Activated CD4-positive, alpha-beta T cell treated with anti-CD3 and anti-CD28 coated beads, Interleukin-2, amount 10 ng/mL, durations not matched to agents 7 days and 5 days (primary cell): ENCODE results near the gene DCAF15. TPM values are rescaled to one million over a fixed set of nuclear protein-coding genes. Genes with fewer than 3 reads are reported as not detected.

ENCODE experiments used
- CTCF ChIA-PET: fragments of 350-600 bp; sonication (Branson Sonifier 250); formaldehyde crosslinking; loops from one replicate; lab custom pipeline; 2021; ENCODE audit warnings: antibody characterized with exemption; lab: Charles Lee
- POLR2A ChIA-PET: fragments of 350-600 bp; sonication (Branson Sonifier 250); formaldehyde crosslinking; loops from one replicate; lab custom pipeline; 2021; ENCODE audit warnings: antibody characterized with exemption; lab: Charles Lee
- DNase-seq: peaks from one replicate; pipeline ENCODE4 v3.0.0-alpha.2; 2020
- H3K27ac Mint-ChIP-seq: one replicate; pipeline ENCODE4 v1.8.0; 2021; ENCODE audit warnings: mild to moderate bottlenecking, moderate library complexity, mixed read lengths
- H3K27me3 Mint-ChIP-seq: one replicate; pipeline ENCODE4 v1.8.0; 2021; ENCODE audit warnings: mixed read lengths
- H3K36me3 Mint-ChIP-seq: one replicate; pipeline ENCODE4 v1.8.0; 2021; ENCODE audit warnings: low read depth, mixed read lengths
- H3K4me1 Mint-ChIP-seq: one replicate; pipeline ENCODE4 v1.8.0; 2021; ENCODE audit warnings: mixed read lengths
- H3K4me3 Mint-ChIP-seq: one replicate; pipeline ENCODE4 v1.8.0; 2021; ENCODE audit warnings: mild to moderate bottlenecking, moderate library complexity, mixed read lengths
- H3K9me3 Mint-ChIP-seq: one replicate; pipeline ENCODE4 v1.8.0; 2021; ENCODE audit warnings: mixed read lengths
- total RNA-seq, 2 experiments: library from RNA; stranded (reverse); gene quantifications; one replicate each; pipeline ENCODE4 v1.2.3, GENCODE V29; 2021

The DCAF15 gene
- total RNA-seq, 2 experiments from 2014 or later, result 80.3 to 85.4 TPM

- ChIA-PET POLR2A (interaction anchor here (0.7 kb wide), 1 partner anchor 854 kb away, joined by 3 read pairs; no protein-coding TSS in a partner anchor), CTCF (interaction anchor here (1.1 to 1.4 kb wide), 4 partner anchors 19 to 131 kb away, joined by 3 to 4 read pairs (median 4); partner anchors contain the start of gene ASF1B)
- Mint-ChIP-seq H3K9me3 (no peaks in the 10 kb centered on the region), H3K36me3 (peaks cover 2% of the 10 kb centered on the region), H3K4me3 (peak within 1 kb of the TSS; percentile 84), H3K27ac (peak within 1 kb of the TSS; percentile 100), H3K4me1 (peaks cover 46% of the 10 kb centered on the region), H3K27me3 (no peaks in the 10 kb centered on the region)
- DNase-seq, result peak; percentile 100
Observed at GRCh38 chr19:14006085-14006765, 53.9 kb downstream of the DCAF15 start, which contains the start of gene RFX1. RFX1 (minus strand) TSS chr19:14006320; CDS start chr19:13993843, 12,477 bp downstream.

- Mint-ChIP-seq H3K9me3 (no peaks in the 10 kb centered on the region), H3K27ac (peak overlapping the region; percentile 100), H3K4me1 (peaks cover 41% of the 10 kb centered on the region), H3K36me3 (peaks cover 2% of the 10 kb centered on the region), H3K4me3 (peak overlapping the region; percentile 84), H3K27me3 (no peaks in the 10 kb centered on the region)
- CTCF ChIA-PET, result interaction anchor here (0.8 to 1.4 kb wide), 6 partner anchors 9 to 459 kb away, joined by 3 to 4 read pairs (median 3); partner anchors contain the start of gene ASF1B
- POLR2A ChIA-PET, result no interaction called here
- DNase-seq, result no peak
Observed at GRCh38 chr19:14006766-14007562, 54.7 kb downstream of the DCAF15 start.

Other genes with a start within 250 kb of the DCAF15 start
- gene MRI1, start 188.0 kb upstream of the DCAF15 start, total RNA-seq, result 10 to 100 TPM; 46.2 to 46.6 TPM
- gene C19orf53, start 178.1 kb upstream of the DCAF15 start, total RNA-seq, result 10 to 100 TPM; 91.3 to 92.5 TPM
- gene ZSWIM4, start 157.1 kb upstream of the DCAF15 start, total RNA-seq, result 1 to 10 TPM; 6.0 to 6.2 TPM
- gene NANOS3, start 75.4 kb upstream of the DCAF15 start, total RNA-seq, result under 1 TPM in 1 of 2 experiments, not detected in 1; 0.48 TPM
- 1 to 10 TPM; 6.3 to 8.0 TPM for gene BRME1, start 46.4 kb upstream of the DCAF15 start, total RNA-seq
- gene CC2D1A, start 46.3 kb upstream of the DCAF15 start, total RNA-seq, result 10 to 100 TPM; 36.5 to 39.3 TPM
- gene PODNL1, start 14.1 kb upstream of the DCAF15 start, total RNA-seq, result under 1 TPM; 0.17 to 0.58 TPM
- gene RFX1, start 53.8 kb downstream of the DCAF15 start, total RNA-seq, result 10 to 100 TPM; 19.1 to 19.9 TPM
- not detected for gene RLN3, start 75.6 kb downstream of the DCAF15 start, total RNA-seq
- 10 to 100 TPM; 66.5 to 70.3 TPM for gene IL27RA, start 79.3 kb downstream of the DCAF15 start, total RNA-seq
- gene PALM3, start 109.6 kb downstream of the DCAF15 start, total RNA-seq, result not detected
- gene MISP3, start 120.3 kb downstream of the DCAF15 start, total RNA-seq, result under 1 TPM; 0.67 to 0.69 TPM
- gene C19orf67, start 133.3 kb downstream of the DCAF15 start, total RNA-seq, result not detected
- gene SAMD1, start 138.2 kb downstream of the DCAF15 start, total RNA-seq, result 10 to 100 TPM; 80.7 to 84.5 TPM
- gene PRKACA, start 165.3 kb downstream of the DCAF15 start, total RNA-seq, result 10 to 100 TPM; 50.6 to 56.8 TPM
- gene ASF1B, start 184.1 kb downstream of the DCAF15 start, total RNA-seq, result 100 to 1,000 TPM; 119 to 131 TPM